PC-9 (cell line): Measurements from ENCODE around the gene TBX3.
A peak's percentile ranks its signal among the peaks of the same experiment; 100 is the strongest.

ENCODE experiments used
- CTCF ChIP-seq: fragments of 200-600 bp; sonication (generic); conservative IDR thresholded peaks from 2 replicates; pipeline ENCODE4 v1.6.1; 2017; ENCODE audit warnings: mixed run types, antibody characterized with exemption, mild to moderate bottlenecking, moderate library complexity
- EZH2 ChIP-seq: fragments of 200-600 bp; sonication (generic); IDR thresholded peaks from 2 replicates; pipeline ENCODE4 v1.8.0; 2017; ENCODE audit warnings: antibody characterized with exemption, low read depth

GRCh38 chr12:114636723-114637480 is 47.1 kb downstream of the TBX3 start:
- TF ChIP-seq CTCF = peak; percentile 38; the same call in 1 of the 2 replicates
- TF ChIP-seq EZH2 = no peak
